ENCODE measurements around the gene NDUFS6. TPM values are rescaled to one million over a fixed set of nuclear protein-coding genes. Genes with fewer than 3 reads are reported as not detected.

NDUFS6 gene
- total RNA-seq, 1 donor from 2014 or later = 26.8 TPM

DNA sequence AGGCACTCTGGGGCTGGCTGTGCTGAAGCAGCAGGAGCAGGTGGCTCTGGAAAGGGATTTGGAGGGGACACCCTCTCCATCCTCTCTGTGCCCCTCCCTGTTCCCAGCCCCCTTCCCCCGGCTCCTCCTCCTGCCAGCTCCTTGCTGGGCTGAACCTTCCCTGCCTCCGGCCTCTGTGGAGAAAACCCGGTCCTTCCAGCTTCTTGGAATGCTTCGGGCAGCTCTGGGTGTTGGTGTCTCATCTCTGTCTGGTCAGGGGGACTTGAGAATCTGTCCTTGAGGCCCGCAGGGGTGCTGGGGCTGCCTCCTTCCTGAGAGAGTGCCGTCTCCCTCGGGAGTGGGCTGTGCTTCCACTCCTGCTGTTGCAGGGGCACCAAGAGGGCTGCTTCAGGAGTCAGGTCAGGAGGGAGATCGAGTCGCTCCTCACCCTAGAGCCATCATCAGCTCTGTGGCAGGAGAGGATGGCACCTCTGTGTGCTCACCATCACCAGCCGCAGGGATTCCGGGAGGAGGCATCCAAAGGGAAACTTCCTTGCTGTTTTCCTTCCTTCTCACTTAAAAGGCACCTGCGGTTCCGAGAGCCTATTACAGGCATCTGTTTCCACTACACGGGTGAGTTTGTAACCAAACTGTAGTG lies 30.6 kb downstream of the NDUFS6 start:
- no peaks in the 10 kb centered on the region for H3K4me1 ChIP-seq
- H3K4me3 ChIP-seq = no peak overlapping the region
- no peaks in the 10 kb centered on the region for H3K36me3 ChIP-seq
- no peaks in the 10 kb centered on the region for H3K27me3 ChIP-seq
- no peak overlapping the region for H3K27ac ChIP-seq
- no peaks in the 10 kb centered on the region for H3K9me3 ChIP-seq
- intact Hi-C loops (cut with DNase I) = no loop called here
- DNase-seq (ENCODE audit: extremely low spot score in 2 of 2) = no peak
- TF ChIP-seq POLR2AphosphoS5 (IDR thresholded peaks at IDR 0.05; ENCODE audit: insufficient read depth in 1 of 2, low read depth in 1 of 2) = no peak
- TF ChIP-seq, protein P1, sequence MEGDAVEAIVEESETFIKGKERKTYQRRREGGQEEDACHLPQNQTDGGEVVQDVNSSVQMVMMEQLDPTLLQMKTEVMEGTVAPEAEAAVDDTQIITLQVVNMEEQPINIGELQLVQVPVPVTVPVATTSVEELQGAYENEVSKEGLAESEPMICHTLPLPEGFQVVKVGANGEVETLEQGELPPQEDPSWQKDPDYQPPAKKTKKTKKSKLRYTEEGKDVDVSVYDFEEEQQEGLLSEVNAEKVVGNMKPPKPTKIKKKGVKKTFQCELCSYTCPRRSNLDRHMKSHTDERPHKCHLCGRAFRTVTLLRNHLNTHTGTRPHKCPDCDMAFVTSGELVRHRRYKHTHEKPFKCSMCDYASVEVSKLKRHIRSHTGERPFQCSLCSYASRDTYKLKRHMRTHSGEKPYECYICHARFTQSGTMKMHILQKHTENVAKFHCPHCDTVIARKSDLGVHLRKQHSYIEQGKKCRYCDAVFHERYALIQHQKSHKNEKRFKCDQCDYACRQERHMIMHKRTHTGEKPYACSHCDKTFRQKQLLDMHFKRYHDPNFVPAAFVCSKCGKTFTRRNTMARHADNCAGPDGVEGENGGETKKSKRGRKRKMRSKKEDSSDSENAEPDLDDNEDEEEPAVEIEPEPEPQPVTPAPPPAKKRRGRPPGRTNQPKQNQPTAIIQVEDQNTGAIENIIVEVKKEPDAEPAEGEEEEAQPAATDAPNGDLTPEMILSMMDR (IDR thresholded peaks at IDR 0.05) = no peak
- TF ChIP-seq POLR2A (IDR thresholded peaks at IDR 0.05) = no peak

DNA sequence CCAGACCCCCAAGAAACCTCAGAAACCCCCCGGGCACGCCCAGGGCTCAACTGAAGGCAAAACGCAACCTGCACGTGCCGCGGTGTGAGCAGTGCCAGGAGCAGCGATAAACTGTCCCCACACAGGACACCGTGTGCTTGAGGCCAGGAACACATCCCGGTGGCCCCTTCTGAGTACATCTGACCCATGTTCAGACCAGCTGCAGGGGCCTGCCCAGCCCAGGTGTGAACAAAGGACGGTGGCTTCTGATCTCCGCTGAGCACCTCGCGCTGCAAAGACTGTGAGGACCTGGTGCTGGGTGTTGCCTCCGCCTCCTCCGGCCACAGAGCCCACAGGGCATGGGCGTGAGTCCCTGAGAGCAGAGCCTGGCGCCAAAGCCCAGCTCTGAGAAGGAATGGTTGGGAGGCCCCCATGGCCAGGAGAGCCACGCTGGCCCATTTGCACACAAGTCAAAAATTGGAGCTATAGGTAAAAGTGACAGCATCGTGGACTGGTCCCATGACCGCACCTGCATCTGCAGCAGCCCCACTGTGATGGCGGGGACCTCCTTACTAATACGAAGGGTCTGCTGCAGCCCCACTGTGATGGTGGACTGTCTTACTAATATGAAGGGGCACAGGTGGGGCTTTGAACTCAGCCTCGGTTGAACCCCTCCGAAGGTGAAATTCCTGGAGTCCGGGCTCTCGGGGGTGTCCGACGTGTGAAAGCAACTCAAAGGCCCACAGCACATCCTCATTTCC lies 31.5 kb downstream of the NDUFS6 start:
- no peak overlapping the region for H3K27ac ChIP-seq
- no peaks in the 10 kb centered on the region for H3K4me1 ChIP-seq
- H3K9me3 ChIP-seq = no peaks in the 10 kb centered on the region
- intact Hi-C loops (cut with DNase I) = no loop called here
- no peak overlapping the region for H3K4me3 ChIP-seq
- no peaks in the 10 kb centered on the region for H3K36me3 ChIP-seq
- no peak for DNase-seq (ENCODE audit: extremely low spot score in 2 of 2)
- no peaks in the 10 kb centered on the region for H3K27me3 ChIP-seq
- TF ChIP-seq, protein P1 (IDR thresholded peaks at IDR 0.05) = no peak
- TF ChIP-seq POLR2A (IDR thresholded peaks at IDR 0.05) (no peak), POLR2AphosphoS5 (IDR thresholded peaks at IDR 0.05; ENCODE audit: insufficient read depth in 1 of 2, low read depth in 1 of 2) (no peak)

DNA sequence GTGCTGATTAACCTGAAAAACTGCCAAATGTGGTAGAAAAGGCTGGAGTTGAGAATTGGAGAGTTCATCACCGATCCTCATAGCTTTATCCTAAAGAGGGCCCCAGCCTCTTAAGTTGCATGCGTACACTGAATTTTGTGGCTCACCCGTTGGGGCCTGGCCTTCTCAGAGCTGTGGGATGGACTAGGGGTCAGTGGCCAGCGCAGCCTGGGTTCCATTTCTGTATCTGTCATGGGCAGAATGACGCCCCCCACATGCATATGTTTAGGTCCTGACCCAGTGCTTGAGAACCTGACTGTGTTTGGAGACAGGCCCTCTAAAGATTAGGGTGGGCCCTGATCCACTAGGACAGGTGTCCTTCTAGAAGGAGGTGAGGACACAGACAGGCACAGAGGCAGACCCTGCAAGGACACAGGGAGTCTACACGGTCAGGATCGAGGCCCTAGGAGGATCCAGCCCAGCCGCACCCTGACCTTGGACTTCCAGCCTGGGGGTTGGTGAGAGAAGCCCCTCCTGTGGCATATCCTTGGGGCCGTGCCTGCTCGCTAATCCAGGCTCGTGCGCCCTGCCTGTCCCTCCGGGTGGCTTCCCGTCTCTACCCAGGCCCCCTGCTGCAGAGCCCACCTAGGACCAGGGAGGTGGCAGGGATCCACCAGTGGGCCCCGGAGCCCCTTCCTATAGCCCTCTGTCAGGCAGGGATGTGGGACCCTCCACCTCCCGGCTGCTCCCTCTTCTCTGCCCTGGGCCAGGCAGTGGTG lies 32.2 kb downstream of the NDUFS6 start:
- Histone ChIP-seq H3K27ac (no peak overlapping the region), H3K36me3 (no peaks in the 10 kb centered on the region), H3K9me3 (no peaks in the 10 kb centered on the region), H3K27me3 (no peaks in the 10 kb centered on the region), H3K4me3 (no peak overlapping the region), H3K4me1 (no peaks in the 10 kb centered on the region)
- intact Hi-C loops (cut with DNase I) = no loop called here
- DNase-seq (ENCODE audit: extremely low spot score in 2 of 2) = no peak
- TF ChIP-seq, protein P1 (IDR thresholded peaks at IDR 0.05) = no peak
- TF ChIP-seq POLR2AphosphoS5 (IDR thresholded peaks at IDR 0.05; ENCODE audit: insufficient read depth in 1 of 2, low read depth in 1 of 2) (no peak), POLR2A (IDR thresholded peaks at IDR 0.05) (no peak)

DNA sequence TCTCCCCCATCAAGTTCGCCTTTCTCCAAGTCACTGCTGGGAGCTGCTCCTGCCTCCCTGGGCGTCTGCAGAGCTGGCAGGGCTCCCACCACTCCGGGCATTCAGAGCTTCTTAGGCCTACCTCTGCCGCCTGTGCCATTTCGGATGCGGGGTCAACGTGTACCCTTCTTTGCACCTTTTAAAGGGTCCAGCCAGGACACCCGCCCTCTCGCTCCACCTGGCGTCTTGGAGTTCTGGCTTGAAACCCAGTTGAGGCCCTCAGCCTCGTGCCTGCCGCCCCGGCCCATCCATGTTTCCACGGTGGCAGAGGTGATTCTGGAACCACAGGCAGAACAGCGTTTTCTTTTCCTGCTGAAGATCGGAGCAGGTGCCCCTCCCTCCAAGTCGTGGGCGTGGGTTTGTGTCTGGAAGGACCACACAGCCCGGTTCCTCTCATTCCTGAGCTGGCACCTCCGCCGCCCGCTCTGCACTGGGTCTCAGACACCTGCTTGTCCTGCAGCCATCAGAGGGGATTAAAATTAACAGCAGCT lies 32.9 kb downstream of the NDUFS6 start:
- Histone ChIP-seq H3K4me1 (no peaks in the 10 kb centered on the region), H3K9me3 (no peaks in the 10 kb centered on the region), H3K4me3 (no peak overlapping the region), H3K27me3 (no peaks in the 10 kb centered on the region), H3K36me3 (no peaks in the 10 kb centered on the region), H3K27ac (no peak overlapping the region)
- no peak for DNase-seq (ENCODE audit: extremely low spot score in 2 of 2)
- TF ChIP-seq POLR2AphosphoS5 (IDR thresholded peaks at IDR 0.05; ENCODE audit: insufficient read depth in 1 of 2, low read depth in 1 of 2) (no peak), POLR2A (IDR thresholded peaks at IDR 0.05) (no peak)
- TF ChIP-seq, protein P1 (IDR thresholded peaks at IDR 0.05) = no peak
- intact Hi-C loops (cut with DNase I) = no loop called here

All from vagina (tissue), 2 donors.